ENCODE results near the gene DPM1. TPM values are rescaled to one million over a fixed set of nuclear protein-coding genes. Genes with fewer than 3 reads are reported as not detected.

Gene DPM1
- polyA plus RNA-seq, 3 donors, result 59.0 to 70.1 (median 62.2) TPM

DNA sequence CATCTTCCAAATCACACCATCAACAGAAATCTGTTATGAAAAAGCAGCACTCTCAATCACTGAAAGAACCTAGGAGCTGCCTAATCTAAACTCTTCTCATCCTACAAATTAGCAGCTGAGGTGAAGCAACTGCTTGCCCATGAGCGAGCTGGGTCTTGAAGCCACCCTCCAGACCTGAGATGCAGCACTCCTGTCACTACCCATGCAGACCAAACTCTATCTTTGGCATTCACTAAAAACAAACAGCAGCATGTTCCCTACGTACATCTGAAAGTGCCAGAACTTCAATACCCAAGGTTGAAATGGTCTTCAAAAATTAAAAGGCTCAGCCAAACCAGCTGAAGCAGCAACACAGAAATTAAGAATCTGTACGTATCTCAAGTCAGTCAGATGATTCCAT is 41.4 kb downstream of the DPM1 start:
- no peak for DNase-seq (ENCODE audit: extremely low read depth in 1 of 11, low read depth in 9 of 11, low spot score in 4 of 11)

DNA sequence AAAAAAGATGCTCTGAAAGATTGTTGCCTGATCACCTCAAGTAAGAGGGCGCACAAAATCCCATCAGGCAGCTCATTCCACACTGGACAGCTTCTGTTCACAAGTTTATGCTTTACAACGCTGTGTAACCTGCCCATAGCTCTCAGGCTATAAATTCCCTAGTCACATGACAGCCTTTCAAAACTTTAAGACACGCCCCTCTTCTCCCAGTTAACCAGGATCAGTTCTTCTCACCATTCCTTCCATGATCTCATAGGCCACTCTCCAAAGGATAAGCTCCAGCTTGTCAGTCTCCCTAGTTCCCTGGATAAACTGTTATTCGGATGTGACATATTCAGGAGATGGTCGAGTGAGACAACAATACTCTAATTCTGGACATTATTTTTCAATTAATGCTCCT is 42.1 kb downstream of the DPM1 start:
- DNase-seq (ENCODE audit: extremely low read depth in 1 of 11, low read depth in 9 of 11, low spot score in 4 of 11), result no peak

DNA sequence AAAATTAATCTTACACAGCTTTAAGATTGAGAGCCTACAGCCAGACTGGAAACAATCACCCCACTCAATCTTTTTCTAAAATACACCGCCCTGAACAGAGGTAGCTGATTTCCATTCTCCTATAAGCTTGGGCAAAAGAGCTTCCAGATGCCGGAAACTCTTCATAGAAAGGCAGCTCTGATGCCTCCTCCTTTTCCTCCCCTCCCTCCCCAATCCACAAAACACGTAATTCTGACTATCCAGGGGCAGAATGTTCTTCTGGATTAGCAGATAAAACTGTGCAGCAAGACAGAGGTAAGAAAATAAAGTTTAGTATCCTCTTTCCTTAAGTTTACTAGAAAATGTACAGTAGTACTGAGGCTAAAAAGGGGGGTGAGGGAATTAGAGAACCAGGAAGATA is 42.9 kb downstream of the DPM1 start:
- DNase-seq (ENCODE audit: extremely low read depth in 1 of 11, low read depth in 9 of 11, low spot score in 4 of 11), result no peak

GRCh38 chr20:50913690-50914375 is 44.5 kb downstream of the DPM1 start:
- DNase-seq (ENCODE audit: extremely low read depth in 1 of 11, low read depth in 9 of 11, low spot score in 4 of 11), result no peak

DNA sequence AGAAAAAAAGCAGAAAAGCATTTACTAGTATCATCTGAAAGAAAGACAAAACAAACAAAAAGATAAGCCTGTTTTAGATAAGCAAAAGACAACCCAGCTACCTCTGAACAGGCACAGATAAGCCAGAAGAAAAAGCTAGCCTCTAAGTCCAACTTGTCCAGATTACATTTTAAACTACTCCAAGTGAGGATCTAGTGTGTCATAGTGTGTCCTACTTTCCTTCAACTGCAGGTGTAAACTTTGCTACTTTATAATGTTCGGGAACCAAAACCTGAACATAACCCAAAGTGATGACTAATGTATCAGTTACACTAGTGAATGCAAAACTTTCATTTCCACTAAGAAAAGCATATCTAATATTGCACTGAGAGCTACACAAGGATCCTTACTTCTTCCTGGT is 46.6 kb downstream of the DPM1 start:
- no peak for DNase-seq (ENCODE audit: extremely low read depth in 1 of 11, low read depth in 9 of 11, low spot score in 4 of 11)

- no peak for DNase-seq (ENCODE audit: extremely low read depth in 1 of 11, low read depth in 9 of 11, low spot score in 4 of 11)
These were observed 47.3 kb downstream of the DPM1 start for GRCh38 chr20:50911030-50911429.

DNA sequence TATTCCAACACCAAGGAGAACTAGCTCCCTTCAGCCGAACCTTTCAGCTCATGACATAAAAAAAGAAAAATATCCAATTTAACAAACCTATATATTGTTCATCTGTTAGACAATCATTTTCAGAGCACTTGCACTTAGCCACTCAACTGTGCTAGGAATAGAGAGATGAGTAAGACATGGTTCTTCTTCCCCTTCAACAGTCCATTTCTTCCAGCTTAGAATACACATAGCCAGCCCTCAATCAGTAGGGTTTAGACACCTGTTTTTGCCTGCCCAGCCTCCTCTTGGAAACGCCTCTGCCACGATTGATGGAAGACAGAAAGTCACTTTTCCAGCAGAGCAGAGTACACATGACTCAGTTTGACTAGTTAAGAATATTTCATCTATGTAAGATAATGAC is 48.9 kb downstream of the DPM1 start:
- no peak for DNase-seq (ENCODE audit: extremely low read depth in 1 of 11, low read depth in 9 of 11, low spot score in 4 of 11)

- no peak for DNase-seq (ENCODE audit: extremely low read depth in 1 of 11, low read depth in 9 of 11, low spot score in 4 of 11)
These were observed 54.2 kb downstream of the DPM1 start for GRCh38 chr20:50904067-50904570.

GRCh38 chr20:50903353-50904051 is 54.8 kb downstream of the DPM1 start:
- DNase-seq (ENCODE audit: extremely low read depth in 1 of 11, low read depth in 9 of 11, low spot score in 4 of 11), result no peak

GRCh38 chr20:50901301-50901700 is 57.0 kb downstream of the DPM1 start:
- no peak for DNase-seq (ENCODE audit: extremely low read depth in 1 of 11, low read depth in 9 of 11, low spot score in 4 of 11)

GRCh38 chr20:50900261-50900660 is 58.1 kb downstream of the DPM1 start:
- DNase-seq (ENCODE audit: extremely low read depth in 1 of 11, low read depth in 9 of 11, low spot score in 4 of 11), result no peak

DNA sequence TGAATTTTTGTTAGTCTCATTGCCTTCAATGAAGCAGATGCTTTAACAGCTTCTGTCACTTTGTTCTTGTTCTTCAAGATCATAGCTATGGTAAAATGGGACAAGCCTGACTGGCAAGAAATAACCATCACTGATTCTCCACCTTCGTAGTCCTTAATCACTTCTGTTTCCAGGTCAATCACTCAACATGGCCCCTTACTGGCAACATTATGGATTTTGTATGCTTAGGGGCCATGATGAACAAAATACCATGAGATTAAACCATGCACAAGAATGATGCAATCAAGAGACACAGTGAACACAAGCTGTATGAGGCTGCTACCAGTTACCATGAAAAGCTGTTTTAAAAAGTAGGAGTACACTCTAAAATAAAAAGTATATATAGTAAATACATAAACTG is 59.9 kb downstream of the DPM1 start:
- DNase-seq (ENCODE audit: extremely low read depth in 1 of 11, low read depth in 9 of 11, low spot score in 4 of 11), result no peak

DNA sequence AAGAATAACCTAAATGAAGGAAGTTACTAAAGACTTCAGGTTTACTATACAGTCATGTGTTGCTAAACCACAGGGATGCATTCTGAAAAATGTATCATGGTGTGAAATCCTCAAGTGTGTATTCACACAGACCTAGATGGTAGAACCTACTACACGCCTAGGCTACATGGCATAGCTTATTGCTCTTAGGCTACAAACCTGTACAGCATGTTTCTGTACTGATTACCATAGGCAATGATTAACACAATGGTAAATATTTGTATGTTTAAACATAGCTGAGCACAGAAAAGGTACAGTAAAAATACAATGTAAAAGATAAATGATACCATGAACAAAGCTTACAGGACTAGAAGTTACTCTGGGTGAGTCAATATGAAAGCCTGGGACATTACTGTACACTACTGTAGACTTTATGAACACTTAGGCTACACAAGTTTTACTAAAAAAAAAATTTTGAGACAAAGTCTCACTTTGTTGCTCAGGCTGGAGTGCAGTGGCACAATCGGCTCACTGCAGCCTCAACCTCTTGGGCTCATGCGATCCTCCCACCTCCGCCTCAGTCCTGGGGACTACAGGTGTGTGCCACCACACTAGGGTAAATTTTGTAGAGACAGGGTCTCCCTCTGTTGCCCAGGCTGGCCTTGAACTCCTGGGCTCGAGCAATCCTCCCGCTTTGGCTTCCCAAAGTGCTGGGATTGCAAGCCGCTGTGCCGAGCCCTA is 63.1 kb downstream of the DPM1 start:
- DNase-seq (ENCODE audit: extremely low read depth in 1 of 11, low read depth in 9 of 11, low spot score in 4 of 11), result no peak

- no peak for DNase-seq (ENCODE audit: extremely low read depth in 1 of 11, low read depth in 9 of 11, low spot score in 4 of 11)
These were observed 64.7 kb downstream of the DPM1 start for GRCh38 chr20:50893620-50894019.

- no peak for DNase-seq (ENCODE audit: extremely low read depth in 1 of 11, low read depth in 9 of 11, low spot score in 4 of 11)
These were observed 65.9 kb downstream of the DPM1 start for GRCh38 chr20:50892394-50892793.

- DNase-seq (ENCODE audit: extremely low read depth in 1 of 11, low read depth in 9 of 11, low spot score in 4 of 11), result no peak
These were observed 67.2 kb downstream of the DPM1 start for GRCh38 chr20:50891138-50891537.

- DNase-seq (ENCODE audit: extremely low read depth in 1 of 11, low read depth in 9 of 11, low spot score in 4 of 11), result no peak
These were observed 70.8 kb downstream of the DPM1 start for GRCh38 chr20:50887576-50887975.

DNA sequence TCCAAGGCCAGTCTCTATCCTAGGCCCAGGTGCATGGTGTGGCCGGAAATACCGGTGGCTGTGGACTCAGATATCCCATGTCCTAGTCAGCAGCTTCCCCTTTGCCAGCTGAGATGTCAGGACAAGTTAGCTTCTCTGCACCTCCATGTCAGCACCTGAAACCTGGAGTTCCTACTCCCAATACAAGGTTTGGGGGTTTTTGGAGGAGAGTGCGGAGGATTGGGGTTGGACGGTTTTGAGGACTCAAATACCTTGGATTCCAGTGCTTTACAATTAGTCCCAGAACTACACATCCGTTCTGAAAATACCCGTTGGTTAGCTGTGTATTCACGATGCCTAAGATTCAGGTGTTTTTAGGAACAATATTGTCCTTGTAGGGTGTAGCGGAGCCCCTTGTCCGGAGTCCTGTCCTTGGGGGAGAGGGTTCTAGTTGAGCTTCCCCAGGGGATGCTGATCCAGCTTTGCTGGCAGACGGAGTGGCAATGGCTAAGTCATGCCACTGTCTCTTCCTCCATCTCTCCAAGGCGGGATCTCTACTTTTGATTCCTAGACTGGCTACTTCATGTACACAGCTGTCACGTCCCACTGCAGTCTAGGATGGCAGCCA is 72.0 kb downstream of the DPM1 start:
- DNase-seq (ENCODE audit: extremely low read depth in 1 of 11, low read depth in 9 of 11, low spot score in 4 of 11), result no peak

DNA sequence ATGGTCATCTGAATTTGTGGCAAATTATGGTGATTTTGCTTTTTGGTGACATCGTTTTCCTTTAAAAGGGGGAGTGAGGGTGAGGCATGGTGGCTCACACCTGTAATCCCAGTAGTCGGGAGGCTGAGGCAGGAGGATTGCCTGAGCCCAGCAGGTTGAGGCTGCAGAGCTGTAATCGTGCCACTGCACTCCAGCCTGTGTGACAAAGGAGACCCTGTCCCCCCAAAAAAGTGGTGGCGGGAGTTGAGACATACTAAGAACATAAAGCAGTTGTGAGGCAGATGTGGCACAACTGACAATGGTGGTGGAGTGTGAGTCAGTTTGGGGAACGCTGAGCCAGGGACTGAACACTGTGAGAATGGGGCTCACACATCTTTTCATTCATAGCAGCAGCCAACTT is 72.6 kb downstream of the DPM1 start:
- DNase-seq (ENCODE audit: extremely low read depth in 1 of 11, low read depth in 9 of 11, low spot score in 4 of 11), result no peak

- DNase-seq (ENCODE audit: extremely low read depth in 1 of 11, low read depth in 9 of 11, low spot score in 4 of 11), result no peak
These were observed 73.3 kb downstream of the DPM1 start for GRCh38 chr20:50885068-50885467.
